ENCODE measurements around the gene CA5A. TPM values are rescaled to one million over a fixed set of nuclear protein-coding genes. Genes with fewer than 3 reads are reported as not detected.

CA5A gene
- total RNA-seq, 2 experiments from 2014 or later = not detected

DNA sequence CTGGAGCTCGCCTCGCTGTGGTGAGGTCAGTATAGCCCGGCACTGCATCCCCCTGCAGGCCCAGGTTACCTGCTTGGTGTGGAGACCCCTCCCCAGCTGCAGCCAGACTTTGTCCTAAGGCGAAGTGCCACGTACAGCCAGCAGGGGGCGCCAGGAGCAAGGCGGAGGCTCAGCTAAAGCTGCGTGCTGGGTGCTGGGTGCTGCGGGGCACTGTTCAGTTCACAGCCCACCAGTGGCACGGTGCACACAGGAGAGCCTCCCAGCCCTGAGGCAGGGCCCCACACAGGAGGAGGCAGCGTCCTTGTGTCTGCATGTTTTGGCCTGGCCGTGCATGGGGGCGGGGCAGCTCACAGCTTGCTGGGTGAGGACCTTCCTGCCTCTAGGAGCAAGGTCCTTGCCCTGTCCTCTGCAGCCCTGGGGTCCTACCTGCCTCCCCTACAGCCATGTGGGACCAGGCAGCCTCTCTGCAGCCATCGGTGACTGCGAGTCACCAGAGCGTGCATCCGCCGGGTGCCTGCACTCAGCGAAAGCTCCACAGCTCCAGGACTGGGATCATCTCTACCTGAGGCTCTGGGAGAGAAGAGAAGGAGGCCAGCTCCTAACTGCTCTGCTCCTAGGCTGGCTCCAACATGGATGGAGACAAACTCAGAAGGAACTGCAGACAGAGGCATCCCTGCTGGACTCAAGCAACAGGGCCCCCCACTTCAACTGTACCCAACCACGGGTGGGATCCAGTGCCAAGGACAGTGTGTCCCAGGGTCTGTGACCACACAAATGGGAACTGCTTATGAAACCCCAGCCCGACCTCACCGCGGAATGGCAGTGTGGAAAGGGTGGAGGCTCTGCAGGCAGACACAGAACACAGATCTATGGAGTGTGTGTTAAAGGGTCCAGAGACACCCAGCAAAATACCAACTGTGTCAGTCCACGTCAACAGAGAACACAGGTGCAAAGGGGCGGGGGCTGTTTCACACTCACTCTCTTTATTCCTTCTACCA, 86.0 kb downstream of the CA5A start:
- peak overlapping the region; percentile 55 for H3K27ac Mint-ChIP-seq
- peak; percentile 45 for ATAC-seq
- ChIA-PET CTCF (interaction anchor here (0.8 to 9.8 kb wide), 34 partner anchors 9 to 580 kb away, joined by 3 to 203 read pairs (median 4); partner anchors contain the start of genes KLHDC4 and SLC7A5), POLR2A (interaction anchor here (0.8 to 1.9 kb wide), 5 partner anchors 17 to 71 kb away, joined by 3 to 12 read pairs (median 3); partner anchors contain the start of gene SLC7A5)
- peaks cover 49% of the 10 kb centered on the region for H3K4me1 Mint-ChIP-seq (ENCODE audit: low read depth)
- no peaks in the 10 kb centered on the region for H3K27me3 Mint-ChIP-seq (ENCODE audit: low read depth)
- H3K9me3 Mint-ChIP-seq (ENCODE audit: insufficient read depth) = no peaks in the 10 kb centered on the region
- no peak overlapping the region for H3K4me3 Mint-ChIP-seq
- DNase-seq = peak; percentile 84
- H3K36me3 Mint-ChIP-seq (ENCODE audit: low read depth) = peaks cover 54% of the 10 kb centered on the region

DNA sequence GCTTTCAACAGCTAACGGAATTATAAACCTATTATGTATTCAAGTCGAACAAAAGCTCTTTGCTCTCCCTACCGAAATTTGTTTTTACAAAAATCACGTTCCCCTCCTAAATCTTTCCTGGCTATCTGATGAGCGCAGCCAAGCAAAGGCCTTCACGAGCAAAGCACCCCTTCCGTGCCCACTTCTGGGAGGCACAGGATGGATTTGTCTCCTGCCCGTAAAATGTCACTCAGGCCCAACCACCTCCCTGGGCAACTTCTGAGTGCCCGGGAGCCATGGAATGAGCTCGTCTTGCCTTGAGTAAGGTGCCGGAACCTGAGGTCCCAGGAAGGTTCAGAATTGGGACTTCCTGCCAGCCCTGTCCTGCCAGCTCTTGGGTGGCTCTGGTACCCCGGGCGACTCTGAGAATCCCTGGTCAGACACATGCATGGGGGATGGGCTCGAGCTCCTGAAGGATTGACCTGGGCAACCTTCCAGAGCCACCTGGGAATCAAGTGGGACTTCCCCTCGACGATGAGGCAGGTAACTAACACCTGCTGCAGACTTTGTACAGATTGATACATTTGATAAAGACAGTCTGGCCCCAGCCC, 86.8 kb downstream of the CA5A start:
- POLR2A ChIA-PET = interaction anchor here (0.8 to 1.9 kb wide), 4 partner anchors 17 to 70 kb away, joined by 3 to 12 read pairs (median 4); no protein-coding TSS in a partner anchor
- H3K4me1 Mint-ChIP-seq (ENCODE audit: low read depth) = peaks cover 44% of the 10 kb centered on the region
- H3K27me3 Mint-ChIP-seq (ENCODE audit: low read depth) = no peaks in the 10 kb centered on the region
- H3K9me3 Mint-ChIP-seq (ENCODE audit: insufficient read depth) = no peaks in the 10 kb centered on the region
- CTCF ChIA-PET = interaction anchor here (0.8 to 9.8 kb wide), 35 partner anchors 9 to 581 kb away, joined by 3 to 203 read pairs (median 4); partner anchors contain the start of genes KLHDC4 and SLC7A5
- H3K4me3 Mint-ChIP-seq = no peak overlapping the region
- ATAC-seq (no peak), DNase-seq (no peak)
- H3K27ac Mint-ChIP-seq = peak overlapping the region; percentile 20
- H3K36me3 Mint-ChIP-seq (ENCODE audit: low read depth) = peaks cover 54% of the 10 kb centered on the region

DNA sequence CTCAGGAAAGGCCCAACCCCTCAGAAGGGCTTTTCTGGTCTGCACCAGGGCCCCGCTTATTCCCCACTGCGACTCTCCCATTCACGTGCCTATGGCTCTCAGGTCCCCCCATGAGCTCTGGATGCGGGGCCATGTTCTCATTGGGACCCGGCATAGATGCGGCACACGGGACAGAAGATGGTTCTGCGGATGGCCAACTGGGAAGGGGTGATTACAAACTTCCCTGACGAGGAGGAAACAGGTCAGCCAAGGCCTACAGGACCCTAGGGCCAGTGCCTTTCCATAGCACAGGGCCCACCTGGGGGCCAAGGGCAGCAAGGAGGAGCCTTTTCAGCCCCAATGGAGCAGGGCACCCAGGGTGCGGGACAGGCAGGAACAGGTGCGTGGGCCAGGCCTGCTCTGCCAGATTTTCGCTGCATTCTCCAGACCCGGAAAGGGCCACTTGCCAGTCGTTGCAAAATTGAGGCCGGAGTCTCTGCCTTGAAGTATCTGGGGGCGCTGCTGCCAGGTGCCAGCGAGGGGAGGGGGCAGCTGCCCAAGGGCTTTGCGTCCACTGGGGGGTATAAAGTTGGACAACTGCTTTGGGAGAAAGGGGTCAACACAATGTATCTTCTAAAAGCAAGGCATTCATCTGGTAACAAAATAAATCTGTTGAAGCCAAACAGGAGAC, 87.5 kb downstream of the CA5A start:
- H3K27me3 Mint-ChIP-seq (ENCODE audit: low read depth) = no peaks in the 10 kb centered on the region
- no peak overlapping the region for H3K27ac Mint-ChIP-seq
- DNase-seq (no peak), ATAC-seq (no peak)
- peaks cover 51% of the 10 kb centered on the region for H3K36me3 Mint-ChIP-seq (ENCODE audit: low read depth)
- CTCF ChIA-PET = interaction anchor here (0.9 to 9.8 kb wide), 25 partner anchors 8 to 108 kb away, joined by 3 to 203 read pairs (median 5); partner anchors contain the start of genes KLHDC4 and SLC7A5
- no peak overlapping the region for H3K4me3 Mint-ChIP-seq
- no peaks in the 10 kb centered on the region for H3K9me3 Mint-ChIP-seq (ENCODE audit: insufficient read depth)
- peaks cover 40% of the 10 kb centered on the region for H3K4me1 Mint-ChIP-seq (ENCODE audit: low read depth)
- POLR2A ChIA-PET = interaction anchor here (1.3 to 1.9 kb wide), 2 partner anchors 18 to 21 kb away, joined by 3 to 12 read pairs; no protein-coding TSS in a partner anchor

DNA sequence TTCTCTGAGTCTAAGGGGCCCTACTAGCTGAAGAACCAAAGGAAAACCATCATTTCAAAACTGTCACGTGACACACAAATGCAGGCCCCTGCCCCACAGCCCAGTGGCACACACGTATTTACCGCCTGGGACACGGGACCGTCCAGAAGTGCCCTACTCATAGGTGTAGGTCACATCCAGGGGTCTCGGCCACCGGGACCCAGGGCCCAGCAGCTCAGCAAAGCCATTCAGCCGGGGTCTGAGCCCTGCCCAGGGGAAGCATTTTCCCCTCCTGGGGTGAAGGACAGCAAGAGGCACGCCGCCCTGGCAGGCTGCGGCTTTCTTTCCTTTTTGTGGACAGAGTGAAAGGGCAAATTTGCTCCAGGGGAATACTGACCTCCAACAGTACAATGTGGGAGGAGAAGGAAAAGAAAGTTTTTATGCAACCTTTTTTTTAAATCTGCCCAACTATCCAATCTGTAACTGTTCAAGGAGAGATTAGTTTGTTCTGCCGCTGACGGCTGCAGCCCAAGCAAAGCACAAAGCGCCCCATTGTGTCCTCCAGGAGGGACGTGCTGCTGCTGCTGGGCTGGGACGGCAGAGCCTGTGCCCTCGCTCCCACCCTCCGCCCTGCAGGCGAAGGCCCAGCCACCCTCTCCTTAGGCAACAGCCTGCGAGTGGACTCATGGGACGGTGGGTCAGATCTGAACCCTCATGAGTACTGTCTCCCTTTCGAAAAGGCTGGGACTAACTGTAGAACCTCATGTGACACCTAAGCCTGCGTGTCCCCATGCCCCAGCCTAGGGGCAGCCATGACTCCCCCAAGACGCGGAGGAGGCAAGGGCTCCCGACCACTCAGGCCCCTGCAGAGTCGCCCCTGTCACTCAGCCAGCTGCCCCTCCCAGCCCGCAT, 88.3 kb downstream of the CA5A start:
- peak overlapping the region; percentile 25 for H3K27ac Mint-ChIP-seq

DNA sequence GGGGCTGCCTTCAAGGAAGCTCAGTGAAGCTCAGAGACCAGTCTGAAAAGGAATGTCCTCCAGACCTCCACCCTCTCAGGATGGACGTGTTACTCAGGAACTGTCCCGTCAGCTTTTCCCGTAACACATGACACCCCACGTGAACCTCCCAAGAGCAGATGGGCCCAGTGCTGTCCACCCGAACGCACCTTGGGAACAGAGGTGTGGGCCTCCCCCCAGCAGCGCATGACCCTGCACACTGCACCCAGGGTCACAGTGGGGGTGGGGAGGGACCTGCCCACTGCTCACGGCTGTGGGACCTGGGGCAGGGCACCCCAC, 88.9 kb downstream of the CA5A start:
- Mint-ChIP-seq H3K27me3 (ENCODE audit: low read depth) (no peaks in the 10 kb centered on the region), H3K36me3 (ENCODE audit: low read depth) (peaks cover 48% of the 10 kb centered on the region), H3K9me3 (ENCODE audit: insufficient read depth) (no peaks in the 10 kb centered on the region), H3K4me1 (ENCODE audit: low read depth) (peaks cover 36% of the 10 kb centered on the region), H3K27ac (peak overlapping the region; percentile 25), H3K4me3 (no peak overlapping the region)
- ChIA-PET CTCF (interaction anchor here (1.0 to 9.8 kb wide), 5 partner anchors 9 to 67 kb away, joined by 3 to 150 read pairs (median 5); no protein-coding TSS in a partner anchor), POLR2A (no interaction called here)
- ATAC-seq (no peak), DNase-seq (no peak)

More for the DNA sequence above, 88.3 kb downstream of the CA5A start:
- ChIA-PET CTCF (interaction anchor here (1.0 to 9.8 kb wide), 5 partner anchors 8 to 68 kb away, joined by 3 to 150 read pairs (median 4); no protein-coding TSS in a partner anchor), POLR2A (no interaction called here)
- H3K9me3 Mint-ChIP-seq (ENCODE audit: insufficient read depth) = no peaks in the 10 kb centered on the region
- H3K27me3 Mint-ChIP-seq (ENCODE audit: low read depth) = no peaks in the 10 kb centered on the region
- no peak overlapping the region for H3K4me3 Mint-ChIP-seq
- H3K36me3 Mint-ChIP-seq (ENCODE audit: low read depth) = peaks cover 48% of the 10 kb centered on the region
- ATAC-seq = no peak
- H3K4me1 Mint-ChIP-seq (ENCODE audit: low read depth) = peaks cover 36% of the 10 kb centered on the region
- DNase-seq = no peak

DNA sequence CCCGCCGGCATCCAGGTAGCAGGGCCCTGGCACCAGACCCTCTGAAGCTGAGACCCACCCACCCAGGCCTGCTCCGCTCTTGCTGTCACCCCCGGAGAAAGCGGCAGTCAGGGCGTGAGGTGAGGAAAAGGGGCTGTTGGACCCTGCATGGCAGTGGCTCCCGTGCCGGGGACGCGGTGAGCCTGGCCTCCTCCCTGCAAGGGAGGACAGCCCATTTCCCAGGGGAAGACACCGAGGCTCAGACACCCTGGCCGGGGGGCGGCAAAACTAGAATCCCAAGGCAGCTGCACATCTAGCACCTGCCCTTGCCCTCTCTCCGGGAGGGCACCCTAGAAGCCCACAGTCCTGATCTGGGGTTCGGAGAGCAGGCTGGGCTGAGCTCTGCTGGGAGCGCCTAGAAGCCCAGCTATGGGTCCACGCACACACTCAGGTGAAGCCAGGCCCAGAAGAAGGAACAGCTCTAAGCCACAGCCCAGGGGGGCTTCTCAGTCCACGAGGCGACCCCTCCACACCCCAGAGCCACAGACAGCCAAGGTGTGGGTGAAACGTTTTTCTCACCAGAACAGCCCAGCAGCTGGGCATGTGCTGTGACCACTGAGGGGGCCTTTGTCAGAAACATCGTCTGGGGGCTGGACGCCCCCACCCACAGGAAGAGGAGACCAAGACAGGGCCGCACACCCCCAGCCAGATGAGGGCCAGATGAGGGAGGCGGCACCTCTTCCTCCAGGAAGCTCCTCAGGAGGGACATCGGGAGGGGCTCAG, 89.4 kb downstream of the CA5A start:
- POLR2A ChIA-PET = interaction anchor here (0.7 to 0.9 kb wide), 3 partner anchors 9 to 47 kb away, joined by 3 to 5 read pairs (median 4); no protein-coding TSS in a partner anchor
- peaks cover 51% of the 10 kb centered on the region for H3K36me3 Mint-ChIP-seq (ENCODE audit: low read depth)
- CTCF ChIA-PET = interaction anchor here (1.0 to 9.8 kb wide), 5 partner anchors 9 to 67 kb away, joined by 3 to 150 read pairs (median 5); no protein-coding TSS in a partner anchor

DNA sequence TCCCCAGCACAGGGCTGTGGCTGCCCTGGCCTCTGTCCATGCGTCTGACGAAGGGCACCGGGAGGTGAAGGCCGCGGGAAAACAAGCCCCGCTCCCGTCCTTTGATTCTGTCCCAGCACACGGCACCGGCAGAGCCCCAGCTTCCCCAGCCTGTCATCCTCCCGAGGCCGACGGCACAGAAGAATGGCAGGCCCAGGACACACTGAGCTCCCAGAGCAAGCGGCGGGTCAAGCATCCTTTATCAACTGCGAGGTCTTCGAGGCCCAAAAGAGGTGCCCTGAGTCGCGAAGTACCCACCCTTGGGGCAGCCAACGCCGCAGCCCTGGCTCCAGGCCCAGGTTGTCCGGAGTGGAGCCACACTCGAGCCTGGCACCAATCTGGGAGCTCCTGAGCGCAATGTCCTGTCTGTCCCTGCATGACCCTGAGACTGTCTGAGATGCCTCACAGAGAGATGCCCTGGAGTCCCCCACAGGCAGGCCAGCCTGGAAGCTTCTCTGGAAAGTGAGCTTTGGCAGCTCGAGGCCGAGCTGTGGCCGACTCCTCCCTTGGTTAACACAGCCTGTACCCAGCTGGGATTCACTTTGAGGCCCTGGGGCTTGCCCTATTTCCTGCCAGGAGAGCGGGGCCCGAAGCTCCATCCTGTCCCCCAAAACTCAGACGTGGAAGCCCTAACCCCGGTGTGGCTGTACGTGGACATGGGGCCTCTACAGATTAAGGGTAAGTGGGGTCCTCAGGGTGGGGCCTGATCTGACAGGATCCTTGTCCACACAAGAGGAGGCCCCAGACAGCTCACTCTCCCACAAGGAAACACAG, 90.3 kb downstream of the CA5A start:
- POLR2A ChIA-PET = interaction anchor here (0.7 to 1.8 kb wide), 6 partner anchors 10 to 67 kb away, joined by 3 to 5 read pairs (median 4); no protein-coding TSS in a partner anchor
- H3K27ac Mint-ChIP-seq = no peak overlapping the region

More for the DNA sequence above, 89.4 kb downstream of the CA5A start:
- peaks cover 34% of the 10 kb centered on the region for H3K4me1 Mint-ChIP-seq (ENCODE audit: low read depth)
- no peaks in the 10 kb centered on the region for H3K9me3 Mint-ChIP-seq (ENCODE audit: insufficient read depth)
- H3K27me3 Mint-ChIP-seq (ENCODE audit: low read depth) = no peaks in the 10 kb centered on the region
- no peak overlapping the region for H3K27ac Mint-ChIP-seq
- H3K4me3 Mint-ChIP-seq = no peak overlapping the region
- DNase-seq (no peak), ATAC-seq (no peak)

DNA sequence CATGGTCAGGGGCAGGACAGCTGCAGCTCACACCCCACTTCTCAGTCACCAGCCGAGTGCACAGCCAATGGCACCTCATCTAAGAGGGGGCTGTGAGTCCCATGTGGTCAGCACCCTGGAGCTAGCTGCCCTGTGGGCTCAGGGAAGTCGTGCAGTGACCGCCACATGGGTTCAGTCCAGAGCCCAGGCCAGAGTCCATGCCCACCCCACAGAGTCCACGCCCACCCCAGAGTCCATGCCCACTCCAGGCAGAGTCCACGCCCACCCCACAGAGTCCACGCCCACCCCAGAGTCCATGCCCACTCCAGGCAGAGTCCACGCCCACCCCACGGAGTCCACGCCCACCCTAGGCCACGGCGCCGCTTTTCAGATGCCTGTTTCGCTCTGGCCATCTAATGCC, 91.1 kb downstream of the CA5A start:
- ATAC-seq = no peak
- H3K27ac Mint-ChIP-seq = no peak overlapping the region
- no peak for DNase-seq
- H3K4me3 Mint-ChIP-seq = no peak overlapping the region
- POLR2A ChIA-PET = interaction anchor here (1.2 to 1.8 kb wide), 4 partner anchors 12 to 66 kb away, joined by 3 to 5 read pairs (median 4); no protein-coding TSS in a partner anchor
- peaks cover 51% of the 10 kb centered on the region for H3K36me3 Mint-ChIP-seq (ENCODE audit: low read depth)
- CTCF ChIA-PET = interaction anchor here (1.1 to 9.8 kb wide), 3 partner anchors 26 to 75 kb away, joined by 3 to 150 read pairs (median 17); no protein-coding TSS in a partner anchor
- H3K9me3 Mint-ChIP-seq (ENCODE audit: insufficient read depth) = no peaks in the 10 kb centered on the region
- peaks cover 24% of the 10 kb centered on the region for H3K4me1 Mint-ChIP-seq (ENCODE audit: low read depth)
- H3K27me3 Mint-ChIP-seq (ENCODE audit: low read depth) = no peaks in the 10 kb centered on the region

More for the DNA sequence above, 90.3 kb downstream of the CA5A start:
- Mint-ChIP-seq H3K36me3 (ENCODE audit: low read depth) (peaks cover 53% of the 10 kb centered on the region), H3K4me1 (ENCODE audit: low read depth) (peaks cover 31% of the 10 kb centered on the region), H3K9me3 (ENCODE audit: insufficient read depth) (no peaks in the 10 kb centered on the region), H3K4me3 (no peak overlapping the region), H3K27me3 (ENCODE audit: low read depth) (no peaks in the 10 kb centered on the region)
- CTCF ChIA-PET = interaction anchor here (1.1 to 9.8 kb wide), 4 partner anchors 9 to 76 kb away, joined by 3 to 150 read pairs (median 11); no protein-coding TSS in a partner anchor
- no peak for DNase-seq
- ATAC-seq = no peak

DNA sequence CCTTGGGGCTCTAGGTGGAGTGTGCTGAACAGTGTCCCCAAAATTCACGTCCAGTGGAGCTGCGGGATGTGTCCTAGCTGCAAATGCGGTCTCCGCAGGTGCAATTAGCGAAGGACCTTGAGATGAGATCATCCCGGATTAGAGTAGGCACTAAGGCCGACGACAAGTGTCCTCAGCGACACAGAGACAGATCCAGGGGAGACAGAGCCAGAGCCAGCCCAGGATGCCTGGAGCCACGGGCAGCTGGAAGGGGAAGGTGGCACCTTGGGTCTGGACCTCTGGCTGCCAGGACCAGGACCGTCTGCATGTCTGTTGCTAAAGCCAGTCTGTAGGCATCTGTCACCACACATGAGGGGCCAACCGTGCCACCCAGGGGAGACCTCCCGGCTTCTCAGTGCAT, 91.5 kb downstream of the CA5A start:
- ChIA-PET POLR2A (interaction anchor here (1.2 to 1.8 kb wide), 2 partner anchors 15 to 24 kb away, joined by 3 to 4 read pairs; no protein-coding TSS in a partner anchor), CTCF (interaction anchor here (9.8 kb wide), 1 partner anchor 64 kb away, joined by 150 read pairs; no protein-coding TSS in a partner anchor)
- ATAC-seq (no peak), DNase-seq (no peak)
- Mint-ChIP-seq H3K4me3 (no peak overlapping the region), H3K27me3 (ENCODE audit: low read depth) (no peaks in the 10 kb centered on the region), H3K36me3 (ENCODE audit: low read depth) (peaks cover 52% of the 10 kb centered on the region), H3K4me1 (ENCODE audit: low read depth) (peaks cover 20% of the 10 kb centered on the region), H3K9me3 (ENCODE audit: insufficient read depth) (no peaks in the 10 kb centered on the region), H3K27ac (peak overlapping the region; percentile 25)

All from activated CD8-positive, alpha-beta T cell treated with anti-CD3 and anti-CD28 coated beads, Interleukin-2, amount 10 ng/mL, durations not matched to agents 7 days and 5 days (primary cell).